Panc1 (cell line): ENCODE results near the gene SNRPA1. TPM values are rescaled to one million over a fixed set of nuclear protein-coding genes. Genes with fewer than 3 reads are reported as not detected.

Experiments
- ATAC-seq: fragments of 200-7000 bp; cut with Tn5 transposase; 2 replicates; pipeline ENCODE4 v1.9.1; 2020; ENCODE audit warnings: mild to moderate bottlenecking, moderate library complexity
- Bru-seq: library from RNA; stranded (reverse); fragments of 400-500 nt; gene quantifications from one replicate; lab custom pipeline; 2021; lab: Mats Ljungman, UMichigan
- BruChase-seq, 2 experiments: library from RNA; stranded (reverse); fragments of 400-500 nt; gene quantifications; one replicate each; lab custom pipeline; 2021; lab: Mats Ljungman, UMichigan
- BruUV-seq: library from RNA; stranded (reverse); fragments of 400-500 nt; replicated peaks from 2 replicates; lab custom pipeline; 2021; lab: Mats Ljungman, UMichigan
- CTCF ChIA-PET: fragments of 300-600 bp; sonication (Branson Sonifier 250); formaldehyde crosslinking; loops from one replicate; lab custom pipeline; 2022; ENCODE audit warnings: antibody characterized with exemption; lab: Charles Lee
- POLR2A ChIA-PET: fragments of 300-600 bp; sonication (Branson Sonifier 250); formaldehyde crosslinking; loops from one replicate; lab custom pipeline; 2022; ENCODE audit warnings: antibody characterized with exemption; lab: Charles Lee
- DNase-seq: peaks from one replicate; pipeline ENCODE4 v3.0.0-alpha.2; 2010; ENCODE audit warnings: low read depth, low spot score
- H3K27ac ChIP-seq: 2 replicates; pipeline ENCODE4 v1.5.1; 2011; ENCODE audit warnings: mild to moderate bottlenecking, low read length, inconsistent platforms
- H3K27me3 ChIP-seq: fragments of 200-500 bp; sonication (Bioruptor generic); 2 replicates; pipeline ENCODE4 v1.6.0; 2014; ENCODE audit warnings: low read length, inconsistent platforms; ENCODE audit not compliant: control insufficient read depth, insufficient read depth
- H3K36me3 ChIP-seq: fragments of 200-500 bp; sonication (Bioruptor generic); 2 replicates; pipeline ENCODE4 v1.5.1; 2014; ENCODE audit warnings: inconsistent platforms, mild to moderate bottlenecking, low read length, moderate library complexity; ENCODE audit not compliant: control insufficient read depth, insufficient read depth
- H3K4me1 ChIP-seq: 2 replicates; pipeline ENCODE4 v1.5.1; 2011; ENCODE audit warnings: inconsistent platforms, mild to moderate bottlenecking, low read length, moderate library complexity; ENCODE audit not compliant: control insufficient read depth, insufficient read depth
- H3K4me3 ChIP-seq, 2 experiments: 2 replicates each; pipeline ENCODE4 v1.5.1; 2011 to 2012; ENCODE audit warnings: low read depth in 2 of 2, low read length in 2 of 2, mild to moderate bottlenecking in 2 of 2, inconsistent platforms in 1 of 2, moderate library complexity in 1 of 2
- H3K9me3 ChIP-seq: fragments of 200-500 bp; sonication (Bioruptor generic); 2 replicates; pipeline ENCODE4 v1.5.1; 2014; ENCODE audit warnings: low read depth, mild to moderate bottlenecking, inconsistent platforms, low read length, moderate library complexity; ENCODE audit not compliant: control insufficient read depth, insufficient read depth
- CTCF ChIP-seq: fragments of 450-650 bp; IDR thresholded peaks from 2 replicates; pipeline ENCODE4 v1.5.1; 2017; ENCODE audit warnings: mild to moderate bottlenecking
- POLR2AphosphoS5 ChIP-seq: IDR thresholded peaks from 2 replicates; pipeline ENCODE4 v1.6.1; 2012; ENCODE audit warnings: mild to moderate bottlenecking, low read depth, low read length, moderate library complexity
- REST ChIP-seq, 2 experiments: IDR thresholded peaks; 2 replicates each; pipeline ENCODE4 v1.6.1; 2011 to 2012; ENCODE audit warnings: low read depth in 2 of 2, control low read depth in 1 of 2, low read length in 1 of 2, mild to moderate bottlenecking in 1 of 2, moderate library complexity in 1 of 2; ENCODE audit not compliant: insufficient read depth in 1 of 2
- SIN3A ChIP-seq: IDR thresholded peaks from 2 replicates; pipeline ENCODE4 v1.6.1; 2012; ENCODE audit warnings: low read depth, mild to moderate bottlenecking, low read length, moderate library complexity, borderline replicate concordance; ENCODE audit not compliant: insufficient read depth
- TCF7L2 ChIP-seq: IDR thresholded peaks from 2 replicates; pipeline ENCODE4 v1.6.1; 2011; ENCODE audit warnings: mild to moderate bottlenecking, low read depth, low read length, inconsistent platforms
- in situ Hi-C: cut with HindIII; loops from 2 replicates; pipeline ENCODE4 v1.10.0; 2016; ENCODE audit warnings: low sequenced_read_pairs, low pct_unique_long_range_greater_than_20kb
- intact Hi-C: fragments of 100-400 bp; cut with micrococcal nuclease; formaldehyde crosslinking; loops from one replicate; pipeline ENCODE4 v1.10.0; 2022; ENCODE audit not compliant: unreplicated experiment
- long read RNA-seq: library from polyadenylated mRNA; unstranded; transcript quantifications from one replicate; pipeline ENCODE4 v2.0.0, GENCODE V29; 2021; ENCODE audit not compliant: unreplicated experiment
- polyA plus RNA-seq: library from polyadenylated mRNA; unstranded; fragments of >200 nt; gene quantifications from one replicate; pipeline ENCODE4 v1.2.1, GENCODE V29; 2012; ENCODE audit warnings: missing spikeins; ENCODE audit not compliant: insufficient read length
- total RNA-seq: library from RNA; stranded (reverse); gene quantifications from one replicate; pipeline ENCODE4 v1.2.1, GENCODE V29; 2021; ENCODE audit not compliant: unreplicated experiment

The SNRPA1 gene
- 98.0 TPM for total RNA-seq
- 134 TPM for polyA plus RNA-seq
- percentile 96 among the genes with signal in this experiment for Bru-seq, nascent RNA
- BruChase-seq, experiment 1, labeled RNA remaining after a 2-hour chase, result percentile 88 among the genes with signal in this experiment
- percentile 89 among the genes with signal in this experiment for BruChase-seq, experiment 2, labeled RNA remaining after a 6-hour chase
- long read RNA-seq, transcript SNRPA1-205 (7 exons, 2,108 nt), result minor isoform, 8 of 314 reads
- long read RNA-seq, transcript SNRPA1-201 (9 exons, 1,055 nt), result major isoform, 87 of 314 reads
- long read RNA-seq, transcript SNRPA1-202 (6 exons, 556 nt), result minor isoform, 6 of 314 reads
- long read RNA-seq, partial matches to known transcripts, result 5 of 314 reads
- long read RNA-seq, other reads (novel, unspliced or antisense), result 206 of 314 reads

GRCh38 chr15:101294731-101295606 is at the start of gene SNRPA1:
Gene SNRPA1, minus strand, starts transcription at chr15:101295248. Its CDS starts 70 bp downstream, at chr15:101295178.
- CTCF ChIA-PET, result interaction anchor here (0.6 kb wide), 1 partner anchor 954 kb away, joined by 5 read pairs; no protein-coding TSS in a partner anchor
- H3K4me1 ChIP-seq, result peaks cover 25% of the 10 kb centered on the region
- H3K36me3 ChIP-seq, result peaks cover 25% of the 10 kb centered on the region
- no peaks in the 10 kb centered on the region for H3K27me3 ChIP-seq
- H3K9me3 ChIP-seq, result no peaks in the 10 kb centered on the region
- DNase-seq (no peak), ATAC-seq (peak; percentile 92)
- BruUV-seq, result no TSS peak
- POLR2A ChIA-PET, result no interaction called here
- in situ Hi-C loops (no loop called here), intact Hi-C loops (loop anchor here (5.0 kb wide), 2 partner anchors 197 to 282 kb away; no protein-coding TSS in a partner anchor)
- peak within 1 kb of the TSS; percentile 89 to 90 for H3K4me3 ChIP-seq
- TF ChIP-seq SIN3A (peak; percentile 98; the same call in 1 of the 2 replicates), POLR2AphosphoS5 (peak; percentile 88), CTCF (no peak), TCF7L2 (peak; percentile 63; the same call in 1 of the 2 replicates), REST (IDR thresholded peaks at IDR 0.05; ENCODE audit: insufficient read depth in 1 of 2, low read depth in 2 of 2, low read length in 1 of 2) (no peak)
- H3K27ac ChIP-seq, result peak within 1 kb of the TSS; percentile 97

- in situ Hi-C loops (no loop called here), intact Hi-C loops (no loop called here)
- ATAC-seq (no peak), DNase-seq (no peak)
- Histone ChIP-seq H3K9me3 (no peaks in the 10 kb centered on the region), H3K4me1 (peaks cover 8% of the 10 kb centered on the region), H3K36me3 (no peaks in the 10 kb centered on the region), H3K27ac (no peak overlapping the region), H3K27me3 (no peaks in the 10 kb centered on the region; the same call in 1 of the 2 replicates), H3K4me3 (no peak overlapping the region)
- ChIA-PET POLR2A (no interaction called here), CTCF (no interaction called here)
- no peak for TF ChIP-seq SIN3A
- TF ChIP-seq TCF7L2, result no peak
- no peak for TF ChIP-seq POLR2AphosphoS5
- no peak for TF ChIP-seq CTCF
- no peak for TF ChIP-seq REST (IDR thresholded peaks at IDR 0.05; ENCODE audit: insufficient read depth in 1 of 2, low read depth in 2 of 2, low read length in 1 of 2)
- no TSS peak for BruUV-seq
Measured at GRCh38 chr15:101342056-101342455, 47.0 kb upstream of the SNRPA1 start.
